HL-60 (cell line): ENCODE results near the gene AGTRAP.

ENCODE experiments used
- CTCF ChIP-seq: IDR thresholded peaks from one replicate; pipeline ENCODE4 v1.5.1; 2011; ENCODE audit warnings: low read length, control low read depth, inconsistent platforms; ENCODE audit not compliant: insufficient read depth
- POLR2AphosphoS5 ChIP-seq: IDR thresholded peaks from 2 replicates; pipeline ENCODE4 v1.6.1; 2012; ENCODE audit warnings: low read depth
- REST ChIP-seq: IDR thresholded peaks from 2 replicates; pipeline ENCODE4 v1.6.1; 2012; ENCODE audit warnings: low read depth; ENCODE audit not compliant: insufficient replicate concordance

- no peak for TF ChIP-seq CTCF
- no peak for TF ChIP-seq POLR2AphosphoS5
- TF ChIP-seq REST, result no peak
Measured at GRCh38 chr1:11720525-11720924, 15.4 kb upstream of the AGTRAP start.
